B cell (primary cell): ENCODE results near the gene CNTNAP2. TPM values are rescaled to one million over a fixed set of nuclear protein-coding genes. Genes with fewer than 3 reads are reported as not detected.

ENCODE experiments used
- ATAC-seq: fragments of 200-7000 bp; cut with Tn5 transposase; one replicate; pipeline ENCODE4 v1.10.0; 2021; ENCODE audit warnings: low read depth, mild to moderate bottlenecking, moderate number of reproducible peaks, moderate library complexity
- CTCF ChIA-PET: fragments of 350-600 bp; sonication (Branson Sonifier 250); formaldehyde crosslinking; loops from one replicate; lab custom pipeline; 2021; ENCODE audit warnings: antibody characterized with exemption, inconsistent platforms; lab: Charles Lee
- POLR2A ChIA-PET: fragments of 350-600 bp; sonication (Branson Sonifier 250); formaldehyde crosslinking; loops from one replicate; lab custom pipeline; 2021; ENCODE audit warnings: antibody characterized with exemption; lab: Charles Lee
- DNase-seq: peaks from one replicate; pipeline ENCODE4 v3.0.0; 2013
- H2AFZ ChIP-seq: 2 replicates; pipeline ENCODE4 v1.6.1; 2012; ENCODE audit warnings: mild to moderate bottlenecking, low read depth, low read length; ENCODE audit not compliant: insufficient read depth, poor library complexity, severe bottlenecking
- H3K27ac ChIP-seq, 2 donors: 1 replicate in 1 of 2; 2 replicates in 1 of 2; pipeline ENCODE4 v1.5.1; 2012 to 2013; ENCODE audit warnings: low read length in 2 of 2, mild to moderate bottlenecking in 2 of 2, moderate library complexity in 1 of 2
- H3K27me3 ChIP-seq, 4 experiments: fragments of 200-600 bp in 1 of 4; sonication (generic) in 1 of 4; replicated peaks in 1 of 4; 1 replicate in 2 of 4; 2 replicates in 2 of 4; pipeline versions ENCODE4 v1.6.1 to v1.7.0; 2013 to 2016; ENCODE audit warnings: low read length in 3 of 4, mild to moderate bottlenecking in 2 of 4, mixed read lengths in 1 of 4, moderate library complexity in 1 of 4; ENCODE audit not compliant: insufficient read depth in 4 of 4, control insufficient read depth in 3 of 4; ENCODE audit errors: control extremely low read depth in 1 of 4
- H3K36me3 ChIP-seq, 2 experiments: replicated peaks in 1 of 2; 1 replicate in 1 of 2; 2 replicates in 1 of 2; pipeline versions ENCODE4 v1.6.1 to v1.7.1; 2013; ENCODE audit warnings: low read length in 1 of 2; ENCODE audit not compliant: insufficient read depth in 2 of 2, control insufficient read depth in 1 of 2; ENCODE audit errors: control extremely low read depth in 1 of 2, extremely low read depth in 1 of 2
- H3K4me1 ChIP-seq, 2 donors: fragments of 200-600 bp in 1 of 2; sonication (generic) in 1 of 2; 1 replicate in 1 of 2; 2 replicates in 1 of 2; pipeline versions ENCODE4 v1.5.1 to v1.6.1; 2013 to 2017; ENCODE audit warnings: low read length in 2 of 2; ENCODE audit not compliant: control insufficient read depth in 2 of 2, insufficient read depth in 2 of 2
- H3K4me2 ChIP-seq: replicated peaks from 2 replicates; pipeline ENCODE3; 2012; ENCODE audit warnings: mild to moderate bottlenecking, low read depth, low read length; ENCODE audit not compliant: poor library complexity, severe bottlenecking
- H3K4me3 ChIP-seq, 5 experiments: fragments of 200-600 bp in 1 of 5; sonication (generic) in 1 of 5; 1 replicate in 3 of 5; 2 replicates in 2 of 5; pipeline versions ENCODE4 v1.5.1 to v1.7.0; 2011 to 2016; ENCODE audit warnings: low read length in 4 of 5, mild to moderate bottlenecking in 4 of 5, low read depth in 2 of 5, control low read depth in 1 of 5, moderate library complexity in 1 of 5; ENCODE audit not compliant: insufficient read depth in 1 of 5; ENCODE audit errors: control extremely low read depth in 1 of 5, extremely low read depth in 1 of 5
- H3K79me2 ChIP-seq: fragments of 200-600 bp; sonication (generic); one replicate; pipeline ENCODE4 v1.6.0; 2016; ENCODE audit warnings: low read length; ENCODE audit not compliant: control insufficient read depth, insufficient read depth
- H3K9ac ChIP-seq: fragments of 200-600 bp; sonication (generic); 2 replicates; pipeline ENCODE4 v1.6.1; 2017; ENCODE audit warnings: mild to moderate bottlenecking, low read length, moderate library complexity
- H3K9me3 ChIP-seq, 3 donors: one replicate each; pipeline versions ENCODE4 v1.6.1 to v1.7.1; 2013; ENCODE audit warnings: low read length in 2 of 3; ENCODE audit not compliant: control insufficient read depth in 2 of 3, insufficient read depth in 1 of 3; ENCODE audit errors: control extremely low read depth in 1 of 3
- H4K20me1 ChIP-seq: 2 replicates; pipeline ENCODE4 v1.6.0; 2012; ENCODE audit warnings: mild to moderate bottlenecking, low read length; ENCODE audit not compliant: insufficient read depth, control insufficient read depth, poor library complexity, severe bottlenecking
- H3K27ac Mint-ChIP-seq: one replicate; pipeline ENCODE4 v1.8.0; 2021; ENCODE audit warnings: mixed read lengths
- H3K27me3 Mint-ChIP-seq: one replicate; pipeline ENCODE4 v1.8.0; 2021; ENCODE audit warnings: mixed read lengths
- H3K4me1 Mint-ChIP-seq: one replicate; pipeline ENCODE4 v1.8.0; 2021; ENCODE audit warnings: mixed read lengths
- H3K4me3 Mint-ChIP-seq: one replicate; pipeline ENCODE4 v1.8.0; 2021; ENCODE audit warnings: mixed read lengths
- H3K9me3 Mint-ChIP-seq: one replicate; pipeline ENCODE4 v1.8.0; 2022; ENCODE audit warnings: mixed read lengths; ENCODE audit not compliant: insufficient read depth
- EZH2 ChIP-seq: IDR thresholded peaks from 2 replicates; pipeline ENCODE4 v1.6.1; 2012; ENCODE audit warnings: borderline replicate concordance, low read depth, mild to moderate bottlenecking, moderate library complexity, low read length; ENCODE audit not compliant: insufficient read depth, poor library complexity, severe bottlenecking
- WGBS: methylation state at CpG from one replicate; pipeline ENCODE4 v1.1.5; 2013; ENCODE audit warnings: missing lambda C conversion rate; ENCODE audit not compliant: insufficient coverage; 5-methylcytosine and 5-hydroxymethylcytosine counted together
- intact Hi-C: fragments of 100-400 bp; cut with micrococcal nuclease; formaldehyde crosslinking; loops from one replicate; pipeline ENCODE4 v1.10.0; 2022
- polyA plus RNA-seq: library from polyadenylated mRNA; depleted of rRNA; stranded (reverse); fragments of >200 nt; gene quantifications from 2 replicates; pipeline ENCODE4 v1.2.3, GENCODE V29; 2012
- total RNA-seq, 2 donors: library from RNA; stranded (reverse); fragments of 120-200 nt in 1 of 2; gene quantifications; 1 replicate in 1 of 2; 2 replicates in 1 of 2; pipeline versions ENCODE4 v1.2.3 to v1.2.4, GENCODE V29; 2013 to 2022
- TF ChIP-seq, protein P1 (sequence below): fragments of 200-600 bp; IDR thresholded peaks from one replicate; pipeline ENCODE4 v1.8.0; 2022; ENCODE audit warnings: antibody characterized with exemption, mild to moderate bottlenecking

Gene CNTNAP2
- total and polyA plus RNA-seq, 2 donors (not counting 1 experiment from before 2014, with no cell fraction given) = 7.4 to 16.6 TPM

DNA sequence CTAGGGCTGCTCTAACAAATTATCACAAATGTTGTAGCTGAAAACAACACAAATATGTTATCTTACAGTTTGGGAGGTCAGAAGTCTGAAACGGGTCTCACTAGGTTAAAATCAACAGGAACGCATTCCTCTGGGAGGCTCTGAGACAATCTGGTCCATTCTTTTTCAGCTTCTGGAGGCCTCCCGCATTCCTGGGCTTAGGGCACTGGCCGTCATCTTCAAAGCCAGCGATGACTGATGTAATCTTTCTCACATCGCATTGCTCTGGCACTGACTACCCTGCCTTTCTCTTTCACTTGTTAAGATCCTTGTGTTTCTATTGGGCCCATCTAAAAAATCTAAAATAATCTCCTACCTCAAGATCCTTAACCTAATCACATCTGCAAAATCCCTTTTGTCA, 1402.5 kb downstream of the CNTNAP2 start:
- no peak for ATAC-seq

DNA sequence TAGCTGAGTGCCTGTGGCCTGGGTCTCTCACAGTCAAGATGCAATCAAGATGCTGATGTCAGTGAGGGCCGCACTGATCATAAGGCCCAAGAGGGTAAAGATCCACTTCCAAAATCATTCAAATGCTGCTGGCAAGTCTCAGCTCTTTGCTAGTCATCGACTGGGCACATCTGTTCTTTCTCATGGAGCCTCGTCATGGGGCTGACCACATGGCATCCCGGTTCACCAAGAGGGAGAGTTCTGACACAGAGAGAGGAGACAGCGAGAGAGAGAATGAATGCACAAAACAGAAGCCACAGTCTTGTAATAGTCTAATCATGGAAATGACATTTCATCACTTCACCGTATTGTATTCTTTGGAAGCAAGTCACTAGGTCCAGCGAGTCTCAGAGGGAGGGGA, 1406.5 kb downstream of the CNTNAP2 start:
- no peak overlapping the region for H3K4me2 ChIP-seq
- peaks cover 7% of the 10 kb centered on the region for H3K9me3 Mint-ChIP-seq
- no peak overlapping the region for H3K27ac ChIP-seq
- H3K27ac Mint-ChIP-seq = no peak overlapping the region
- ChIA-PET POLR2A (no interaction called here), CTCF (no interaction called here)
- no peaks in the 10 kb centered on the region for H3K27me3 Mint-ChIP-seq
- H4K20me1 ChIP-seq = no peaks in the 10 kb centered on the region
- no peaks in the 10 kb centered on the region for H3K36me3 ChIP-seq
- H3K4me3 Mint-ChIP-seq = no peak overlapping the region
- no peak for TF ChIP-seq EZH2
- TF ChIP-seq, protein P1, sequence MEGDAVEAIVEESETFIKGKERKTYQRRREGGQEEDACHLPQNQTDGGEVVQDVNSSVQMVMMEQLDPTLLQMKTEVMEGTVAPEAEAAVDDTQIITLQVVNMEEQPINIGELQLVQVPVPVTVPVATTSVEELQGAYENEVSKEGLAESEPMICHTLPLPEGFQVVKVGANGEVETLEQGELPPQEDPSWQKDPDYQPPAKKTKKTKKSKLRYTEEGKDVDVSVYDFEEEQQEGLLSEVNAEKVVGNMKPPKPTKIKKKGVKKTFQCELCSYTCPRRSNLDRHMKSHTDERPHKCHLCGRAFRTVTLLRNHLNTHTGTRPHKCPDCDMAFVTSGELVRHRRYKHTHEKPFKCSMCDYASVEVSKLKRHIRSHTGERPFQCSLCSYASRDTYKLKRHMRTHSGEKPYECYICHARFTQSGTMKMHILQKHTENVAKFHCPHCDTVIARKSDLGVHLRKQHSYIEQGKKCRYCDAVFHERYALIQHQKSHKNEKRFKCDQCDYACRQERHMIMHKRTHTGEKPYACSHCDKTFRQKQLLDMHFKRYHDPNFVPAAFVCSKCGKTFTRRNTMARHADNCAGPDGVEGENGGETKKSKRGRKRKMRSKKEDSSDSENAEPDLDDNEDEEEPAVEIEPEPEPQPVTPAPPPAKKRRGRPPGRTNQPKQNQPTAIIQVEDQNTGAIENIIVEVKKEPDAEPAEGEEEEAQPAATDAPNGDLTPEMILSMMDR = no peak
- H3K4me1 Mint-ChIP-seq = no peaks in the 10 kb centered on the region
- 90% methylated on average over 3 of the region's 7 CpGs for WGBS
- H3K4me3 ChIP-seq = no peak overlapping the region
- no peaks in the 10 kb centered on the region for H3K4me1 ChIP-seq
- H2AFZ ChIP-seq = no peak overlapping the region
- no peaks in the 10 kb centered on the region for H3K79me2 ChIP-seq
- DNase-seq (no peak), ATAC-seq (no peak)
- intact Hi-C loops = no loop called here
- no peaks in the 10 kb centered on the region for H3K27me3 ChIP-seq
- no peak overlapping the region for H3K9ac ChIP-seq
- no peaks in the 10 kb centered on the region for H3K9me3 ChIP-seq

More for the DNA sequence above, 1402.5 kb downstream of the CNTNAP2 start:
- H4K20me1 ChIP-seq = no peaks in the 10 kb centered on the region
- DNase-seq = no peak
- Mint-ChIP-seq H3K27me3 (no peaks in the 10 kb centered on the region), H3K27ac (no peak overlapping the region), H3K4me3 (no peak overlapping the region), H3K4me1 (no peaks in the 10 kb centered on the region), H3K9me3 (peaks cover 11% of the 10 kb centered on the region)
- H3K9me3 ChIP-seq = no peaks in the 10 kb centered on the region
- H3K4me3 ChIP-seq = no peak overlapping the region
- no peaks in the 10 kb centered on the region for H3K27me3 ChIP-seq
- no peak overlapping the region for H3K4me2 ChIP-seq
- H2AFZ ChIP-seq = no peak overlapping the region
- no peaks in the 10 kb centered on the region for H3K36me3 ChIP-seq
- H3K79me2 ChIP-seq = no peaks in the 10 kb centered on the region
- ChIA-PET CTCF (no interaction called here), POLR2A (no interaction called here)
- WGBS = 97% methylated on average over 6 of the region's 6 CpGs
- intact Hi-C loops = no loop called here
- no peak overlapping the region for H3K27ac ChIP-seq
- H3K9ac ChIP-seq = no peak overlapping the region
- no peaks in the 10 kb centered on the region for H3K4me1 ChIP-seq
- TF ChIP-seq, protein P1 = no peak
- TF ChIP-seq EZH2 = no peak
